Tongue (tissue), 2 donors: ENCODE measurements around the gene RREB1. TPM values are rescaled to one million over a fixed set of nuclear protein-coding genes. Genes with fewer than 3 reads are reported as not detected.

Experiments used
- DNase-seq: peaks from one replicate; pipeline ENCODE4 v3.0.0-alpha.2; 2015
- total RNA-seq: library from RNA; depleted of rRNA; stranded (reverse); fragments of >200 nt; gene quantifications from one replicate; pipeline ENCODE4 v1.2.3, GENCODE V29; 2014

Gene RREB1, protein sequence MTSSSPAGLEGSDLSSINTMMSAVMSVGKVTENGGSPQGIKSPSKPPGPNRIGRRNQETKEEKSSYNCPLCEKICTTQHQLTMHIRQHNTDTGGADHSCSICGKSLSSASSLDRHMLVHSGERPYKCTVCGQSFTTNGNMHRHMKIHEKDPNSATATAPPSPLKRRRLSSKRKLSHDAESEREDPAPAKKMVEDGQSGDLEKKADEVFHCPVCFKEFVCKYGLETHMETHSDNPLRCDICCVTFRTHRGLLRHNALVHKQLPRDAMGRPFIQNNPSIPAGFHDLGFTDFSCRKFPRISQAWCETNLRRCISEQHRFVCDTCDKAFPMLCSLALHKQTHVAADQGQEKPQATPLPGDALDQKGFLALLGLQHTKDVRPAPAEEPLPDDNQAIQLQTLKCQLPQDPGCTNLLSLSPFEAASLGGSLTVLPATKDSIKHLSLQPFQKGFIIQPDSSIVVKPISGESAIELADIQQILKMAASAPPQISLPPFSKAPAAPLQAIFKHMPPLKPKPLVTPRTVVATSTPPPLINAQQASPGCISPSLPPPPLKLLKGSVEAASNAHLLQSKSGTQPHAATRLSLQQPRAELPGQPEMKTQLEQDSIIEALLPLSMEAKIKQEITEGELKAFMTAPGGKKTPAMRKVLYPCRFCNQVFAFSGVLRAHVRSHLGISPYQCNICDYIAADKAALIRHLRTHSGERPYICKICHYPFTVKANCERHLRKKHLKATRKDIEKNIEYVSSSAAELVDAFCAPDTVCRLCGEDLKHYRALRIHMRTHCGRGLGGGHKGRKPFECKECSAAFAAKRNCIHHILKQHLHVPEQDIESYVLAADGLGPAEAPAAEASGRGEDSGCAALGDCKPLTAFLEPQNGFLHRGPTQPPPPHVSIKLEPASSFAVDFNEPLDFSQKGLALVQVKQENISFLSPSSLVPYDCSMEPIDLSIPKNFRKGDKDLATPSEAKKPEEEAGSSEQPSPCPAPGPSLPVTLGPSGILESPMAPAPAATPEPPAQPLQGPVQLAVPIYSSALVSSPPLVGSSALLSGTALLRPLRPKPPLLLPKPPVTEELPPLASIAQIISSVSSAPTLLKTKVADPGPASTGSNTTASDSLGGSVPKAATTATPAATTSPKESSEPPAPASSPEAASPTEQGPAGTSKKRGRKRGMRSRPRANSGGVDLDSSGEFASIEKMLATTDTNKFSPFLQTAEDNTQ (N-terminal part only)
- total RNA-seq = 44.7 TPM

DNA sequence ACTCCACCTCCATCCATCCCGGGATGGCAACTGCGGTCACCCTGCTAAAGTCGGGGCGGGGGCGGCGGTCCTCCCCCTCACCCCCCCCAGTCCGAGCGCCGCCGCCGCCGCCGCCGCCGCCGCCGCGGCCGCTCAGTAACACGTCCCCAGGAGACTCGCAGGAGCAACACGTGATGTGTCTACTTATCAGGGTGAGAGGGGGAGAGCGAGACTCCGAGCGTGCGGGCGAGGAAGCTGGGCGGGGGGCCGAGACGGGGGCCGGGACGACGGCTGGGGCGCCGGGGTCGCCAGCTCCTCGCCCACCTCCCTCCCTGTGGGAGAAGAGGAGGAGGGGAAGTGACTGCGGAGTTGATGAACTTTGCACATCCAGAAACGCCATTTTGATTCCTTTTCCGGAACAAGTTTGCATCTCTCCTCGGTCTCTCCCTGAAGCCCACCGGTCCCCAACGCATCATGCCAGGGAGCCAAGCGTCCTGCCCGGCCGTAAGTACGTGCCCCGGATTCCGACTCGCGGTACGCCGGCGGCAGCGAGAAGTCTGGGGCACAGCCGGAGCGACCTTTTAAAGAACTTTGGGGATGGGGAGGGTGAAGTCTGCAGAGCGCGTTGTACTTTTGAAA is at the start of gene RREB1:
RREB1 (plus strand) TSS at position 384 of the 618 bp plus-strand sequence. CDS start 73,951 bp downstream, outside the sequence.
- peak; percentile 76 for DNase-seq

DNA sequence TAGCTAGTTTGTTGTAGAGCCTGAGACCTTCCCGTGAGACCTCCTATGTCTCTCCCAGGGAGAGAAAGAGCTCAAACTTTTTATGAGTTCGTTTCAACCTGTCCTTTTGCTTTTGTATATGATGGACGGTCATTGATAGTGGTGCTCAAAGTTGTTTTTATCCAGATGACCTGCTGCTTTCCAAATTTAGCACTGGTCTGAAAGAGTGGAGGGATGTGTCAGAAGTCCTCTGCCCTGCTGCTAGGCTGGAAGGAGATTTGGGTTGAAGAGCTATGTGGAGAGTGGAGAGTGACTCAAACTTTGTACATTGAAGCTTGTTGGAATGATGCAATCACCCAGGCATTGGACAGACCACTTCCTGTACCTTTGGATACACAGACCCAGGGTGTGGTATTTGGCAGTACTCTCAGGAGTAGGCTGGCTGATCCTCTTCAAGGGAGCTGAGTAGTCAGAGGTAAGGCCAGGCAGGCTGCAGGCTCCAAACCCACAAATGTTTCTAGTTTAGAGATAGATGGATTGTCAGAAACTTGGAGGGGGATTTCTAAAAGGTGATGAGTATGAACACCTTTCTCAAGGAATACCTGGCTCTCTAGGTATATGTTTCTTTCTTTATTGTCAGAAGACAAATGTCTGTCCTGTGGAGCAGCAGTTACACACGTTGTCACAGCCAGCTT is 49.4 kb upstream of the RREB1 start:
- peak; percentile 31 for DNase-seq

DNA sequence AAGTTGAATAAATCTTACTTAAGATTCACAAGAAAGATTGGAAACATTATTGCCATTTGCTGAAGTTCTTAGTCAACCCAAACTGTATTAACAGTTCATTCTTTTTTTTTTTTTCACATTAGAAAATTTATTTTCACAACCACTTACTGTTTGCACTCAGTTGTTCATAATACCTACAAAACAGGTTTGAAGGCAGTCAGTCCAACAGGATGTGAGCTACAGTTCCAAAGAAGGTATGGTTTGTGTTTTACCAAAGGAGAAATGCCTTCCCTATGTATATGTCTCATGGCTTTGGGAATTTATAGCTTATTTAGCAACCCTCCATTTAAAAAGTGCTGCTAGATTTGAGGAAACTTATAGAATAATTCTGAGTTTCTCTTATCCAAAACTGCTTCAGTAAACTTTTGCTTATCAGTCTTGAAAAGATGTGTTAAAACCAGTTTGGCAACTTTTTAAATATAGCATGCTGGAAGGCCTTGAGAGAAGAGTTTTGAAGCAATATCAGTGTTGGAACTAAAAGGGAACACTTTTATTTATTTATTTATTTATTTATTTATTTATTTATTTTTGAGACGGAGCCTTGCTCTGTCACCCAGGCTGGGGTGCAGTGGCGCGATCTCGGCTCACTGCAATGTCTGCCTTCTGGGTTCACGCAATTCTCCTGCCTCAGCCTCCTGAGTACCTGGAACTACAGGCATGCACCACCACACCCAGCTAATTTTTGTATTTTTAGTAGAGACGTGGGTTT is 46.8 kb upstream of the RREB1 start:
- DNase-seq = no peak

DNA sequence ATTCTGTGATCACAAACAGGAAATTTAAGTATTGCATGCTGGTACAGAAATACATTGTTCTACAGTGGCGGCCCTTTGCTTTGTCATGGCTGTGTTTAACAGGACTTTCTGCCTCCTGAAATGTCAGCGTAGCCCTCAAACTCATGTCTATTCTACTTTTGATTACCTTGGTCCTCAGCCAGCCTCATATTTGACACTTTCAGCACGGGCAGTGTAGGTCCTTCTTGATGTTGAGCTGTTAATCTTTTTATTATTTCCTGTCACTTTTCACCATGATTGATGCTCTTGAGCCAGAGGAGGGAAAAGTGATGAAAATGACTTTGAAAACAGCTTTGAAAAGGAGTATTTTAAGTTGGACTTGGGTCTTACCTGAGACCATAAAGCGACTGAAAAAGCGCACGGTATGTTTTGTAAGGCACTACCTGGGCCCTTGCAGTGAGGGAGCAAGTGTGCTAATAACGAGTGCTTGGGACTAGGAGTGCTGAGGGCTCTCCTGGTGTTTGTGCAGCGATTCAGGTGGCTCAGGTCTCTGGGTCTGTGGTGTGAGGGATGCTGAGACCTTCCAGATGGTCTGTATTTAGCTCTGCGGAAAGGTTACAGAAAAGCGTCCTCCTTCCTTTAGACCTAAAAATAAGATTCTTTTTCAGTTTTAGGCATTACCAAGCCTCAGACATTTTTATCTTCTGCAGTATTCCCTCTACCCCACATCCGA is 45.2 kb upstream of the RREB1 start:
- no peak for DNase-seq

DNA sequence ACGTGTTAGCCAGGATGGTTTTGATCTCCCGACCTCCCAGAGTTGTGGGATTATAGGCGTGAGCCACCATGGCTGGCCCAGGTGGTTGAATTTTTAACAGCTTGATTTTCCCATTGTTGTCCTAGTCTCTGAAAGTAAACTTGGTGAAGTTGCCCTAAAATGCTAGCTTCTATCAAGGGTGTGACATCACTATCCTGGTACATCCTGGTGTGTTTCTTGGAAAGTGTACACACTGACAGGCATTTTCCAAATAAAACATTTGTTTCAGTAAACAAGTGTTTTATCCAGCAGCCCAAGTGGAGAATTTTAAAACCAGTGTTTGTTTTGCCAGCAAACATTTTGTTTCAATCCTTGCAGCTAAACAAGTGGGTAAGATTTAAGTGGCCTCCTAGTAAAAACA is 40.5 kb upstream of the RREB1 start:
- DNase-seq = no peak

DNA sequence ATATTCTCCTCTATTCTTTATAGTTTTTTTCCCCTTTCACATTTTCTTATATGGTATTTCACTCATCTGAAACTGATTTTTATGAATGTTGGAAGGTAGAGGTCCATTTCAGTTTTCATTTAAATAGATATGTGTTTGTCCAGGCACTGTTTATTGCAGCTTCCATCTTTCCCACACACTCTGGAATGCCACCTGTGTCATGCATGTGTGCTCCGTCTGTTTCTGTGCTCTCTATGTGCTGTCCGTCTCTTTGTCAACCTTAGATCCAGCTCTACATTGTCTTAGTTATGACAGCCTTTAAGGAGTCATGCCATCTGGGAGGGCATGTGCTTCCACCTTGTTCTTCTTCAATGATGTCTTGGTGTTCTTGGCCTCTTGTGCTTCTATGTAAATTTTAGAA is 36.4 kb upstream of the RREB1 start:
- no peak for DNase-seq

DNA sequence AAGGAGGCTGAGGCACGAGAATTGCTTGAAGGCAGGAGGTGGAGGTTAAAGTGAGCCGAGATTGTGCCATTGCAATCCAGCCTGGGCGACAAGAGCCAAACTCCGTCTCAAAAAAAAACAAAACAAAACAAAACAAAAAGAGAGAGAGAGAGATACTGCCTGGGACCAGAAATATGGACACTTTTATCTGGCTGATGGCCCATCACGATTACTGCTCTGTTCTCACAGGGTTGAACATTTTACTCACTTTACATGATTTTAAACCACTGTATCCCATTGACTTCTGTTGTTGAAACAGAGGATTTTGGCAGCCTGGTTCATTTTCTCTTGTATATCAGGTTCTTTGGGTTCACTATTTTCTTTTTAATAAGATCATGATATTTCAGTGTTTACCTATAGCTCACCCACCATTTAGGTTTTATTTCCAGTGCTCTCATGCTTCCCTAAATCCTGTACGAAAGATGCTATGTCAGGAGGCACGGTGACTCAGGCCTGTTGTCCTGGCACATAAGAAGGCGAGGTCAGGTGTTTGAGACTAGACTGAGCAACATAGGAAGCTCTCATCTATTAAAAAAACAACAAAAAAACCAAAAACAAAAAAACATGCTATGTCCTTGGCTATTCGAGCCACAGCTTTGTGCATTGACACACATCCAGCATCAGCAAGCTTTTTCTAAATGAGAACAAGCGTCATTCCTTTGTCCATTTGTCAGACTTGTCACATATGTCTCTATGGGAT is 34.5 kb upstream of the RREB1 start:
- no peak for DNase-seq

DNA sequence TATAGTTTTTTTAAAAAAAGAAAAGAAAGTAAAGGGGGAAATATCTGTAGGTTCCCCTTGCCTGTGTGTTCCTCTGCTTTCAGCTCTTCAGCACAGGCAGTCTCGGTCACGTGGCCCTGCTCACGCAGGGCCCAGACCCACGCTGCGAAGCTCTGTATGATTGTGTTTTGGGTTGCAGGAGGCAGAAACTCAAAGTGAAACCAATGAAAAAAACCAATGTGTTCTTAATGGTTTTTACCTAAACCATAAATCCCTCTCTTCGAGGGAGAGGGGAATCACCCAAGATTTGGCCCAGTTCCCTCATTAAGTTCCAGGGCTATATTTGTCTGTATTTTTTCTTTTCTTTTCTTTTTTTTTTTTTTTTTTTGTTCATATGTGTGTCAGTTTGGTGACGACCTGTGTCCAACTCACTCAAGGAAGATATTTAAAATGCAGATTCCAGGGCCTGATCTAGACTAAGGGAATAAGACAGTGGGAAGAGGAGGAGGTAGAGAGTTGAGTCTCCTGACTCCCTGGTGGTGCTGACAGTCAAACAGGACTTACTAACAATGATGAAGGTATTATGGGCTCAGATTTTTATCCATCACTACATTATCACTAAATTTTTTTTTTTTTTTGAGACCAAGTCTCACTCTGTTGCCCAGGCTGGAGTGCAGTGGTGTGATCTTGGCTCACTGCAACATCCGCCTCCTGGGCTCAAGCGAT is 33.8 kb upstream of the RREB1 start:
- no peak for DNase-seq

DNA sequence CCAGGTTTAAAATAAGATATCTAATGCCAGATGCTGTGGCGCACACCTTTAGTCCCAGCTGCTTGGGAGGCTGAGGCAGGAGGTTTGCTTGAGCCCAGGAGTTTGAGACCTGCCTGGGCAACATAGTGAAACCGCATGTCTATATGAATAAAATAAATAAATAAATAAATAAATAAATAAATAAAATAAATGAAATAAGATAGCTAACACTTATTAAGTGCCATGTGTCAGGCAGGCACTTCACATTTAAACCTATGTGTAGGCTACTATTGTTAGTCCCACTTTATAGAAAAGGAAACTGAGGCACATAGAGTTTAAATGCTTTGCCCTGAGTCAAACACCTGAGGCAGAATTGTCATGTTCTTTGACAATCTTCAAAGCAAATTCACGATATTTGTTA is 32.9 kb upstream of the RREB1 start:
- no peak for DNase-seq

DNA sequence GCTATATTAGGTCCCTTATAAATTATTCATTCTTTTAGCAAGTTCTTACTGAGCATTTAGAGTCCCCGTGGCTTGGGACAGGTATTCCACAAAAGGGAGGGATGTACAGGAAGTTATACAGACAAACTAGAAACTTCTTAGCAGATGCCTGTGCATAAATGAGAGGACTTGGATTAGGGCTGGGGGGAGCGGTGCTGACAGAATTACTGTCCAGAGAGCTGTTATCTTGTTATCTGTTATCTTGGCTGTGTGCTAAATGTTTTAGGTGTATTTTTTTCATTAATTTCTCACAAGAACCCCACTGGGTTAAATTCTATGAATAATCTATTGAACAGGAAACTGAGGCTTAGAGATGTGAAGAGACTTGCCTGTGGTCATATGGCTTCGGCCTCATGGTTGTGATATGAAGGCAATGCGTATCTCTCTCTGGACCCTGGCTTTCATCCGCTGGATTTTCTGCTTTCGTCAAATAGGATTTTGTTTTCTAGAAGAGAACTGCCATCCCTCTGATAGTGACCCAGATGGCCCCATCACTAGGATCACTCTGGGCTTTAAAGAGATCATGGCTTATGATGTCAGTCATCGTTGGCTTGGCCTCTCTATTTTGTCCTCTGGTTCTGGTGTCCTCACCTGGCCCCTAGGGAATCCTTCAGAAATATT is 32.3 kb upstream of the RREB1 start:
- no peak for DNase-seq

DNA sequence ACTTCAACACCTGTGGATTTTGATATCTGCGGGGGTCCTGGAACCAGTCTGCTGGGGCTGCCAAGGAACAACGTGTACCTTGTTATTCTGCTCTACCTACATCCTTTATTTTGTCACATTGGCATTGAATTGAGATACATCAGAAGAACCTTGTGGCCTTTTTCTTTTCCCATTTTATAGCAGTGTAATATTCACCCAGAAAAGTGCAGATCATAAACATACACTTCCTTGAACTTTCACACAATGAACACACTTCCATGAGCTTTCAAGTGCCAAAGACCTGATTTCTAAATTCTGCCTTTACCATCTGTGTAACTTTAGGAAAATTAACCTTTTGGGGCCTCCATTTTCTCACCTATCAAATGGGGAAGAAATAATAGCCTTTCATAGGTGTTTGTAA is 29.9 kb upstream of the RREB1 start:
- no peak for DNase-seq

DNA sequence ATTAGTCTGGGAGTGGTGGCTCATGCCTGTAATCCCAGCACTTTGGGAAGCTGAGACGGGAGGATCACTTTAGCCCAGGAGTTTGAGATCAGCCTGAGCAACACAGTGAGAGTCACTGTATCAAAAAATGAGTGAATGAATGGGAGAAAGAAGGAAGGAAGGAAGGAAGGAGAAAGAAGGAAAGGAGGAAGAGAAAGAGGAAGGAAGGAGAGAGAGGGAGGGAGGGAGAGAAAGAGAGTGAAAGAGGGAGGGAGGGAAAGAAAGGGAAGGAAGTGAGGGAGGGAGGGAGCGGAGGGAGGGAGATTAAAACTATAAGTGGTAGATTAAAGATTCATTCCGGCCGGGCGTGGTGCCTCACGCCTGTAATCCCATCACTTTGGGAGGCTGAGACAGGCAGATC is 28.9 kb upstream of the RREB1 start:
- DNase-seq = no peak

DNA sequence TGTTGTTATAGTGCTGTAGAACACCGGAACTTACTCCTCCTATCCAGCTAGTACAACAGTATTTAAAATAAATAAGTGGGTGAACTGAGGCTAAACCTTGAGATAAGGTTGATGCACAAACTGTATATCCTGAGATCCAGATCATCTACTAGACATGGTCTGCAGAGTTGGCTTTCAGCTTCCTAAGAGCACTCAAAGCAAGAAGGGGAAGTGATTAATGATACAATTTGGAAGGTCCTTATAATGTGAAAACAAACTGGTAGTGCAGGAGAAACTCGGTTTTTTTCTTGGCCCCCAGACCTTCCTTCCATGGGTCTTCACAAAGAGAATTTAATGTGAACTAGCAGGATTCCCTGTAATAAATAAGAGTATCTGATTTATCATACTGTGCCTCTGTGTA is 27.4 kb upstream of the RREB1 start:
- no peak for DNase-seq

DNA sequence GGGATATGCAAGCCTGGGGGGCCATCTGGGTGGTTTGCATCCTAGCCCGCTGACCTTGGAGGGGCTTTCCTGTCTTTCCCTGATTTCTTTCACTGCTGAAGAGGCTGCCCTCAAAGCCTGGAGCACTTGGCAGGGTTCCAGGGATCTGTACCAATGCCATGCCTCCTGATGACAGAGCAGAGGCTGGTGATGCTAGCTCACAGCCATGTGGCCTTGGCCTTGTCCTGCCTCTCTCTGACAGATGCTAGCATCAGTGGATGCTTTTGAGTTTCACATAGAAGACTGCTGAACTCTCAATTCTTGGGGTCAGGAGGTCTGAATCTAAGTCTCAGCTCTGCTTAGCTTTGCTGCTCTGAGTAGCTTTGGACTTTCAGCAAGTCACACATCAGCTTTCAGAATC is 21.9 kb upstream of the RREB1 start:
- DNase-seq = peak; percentile 71

DNA sequence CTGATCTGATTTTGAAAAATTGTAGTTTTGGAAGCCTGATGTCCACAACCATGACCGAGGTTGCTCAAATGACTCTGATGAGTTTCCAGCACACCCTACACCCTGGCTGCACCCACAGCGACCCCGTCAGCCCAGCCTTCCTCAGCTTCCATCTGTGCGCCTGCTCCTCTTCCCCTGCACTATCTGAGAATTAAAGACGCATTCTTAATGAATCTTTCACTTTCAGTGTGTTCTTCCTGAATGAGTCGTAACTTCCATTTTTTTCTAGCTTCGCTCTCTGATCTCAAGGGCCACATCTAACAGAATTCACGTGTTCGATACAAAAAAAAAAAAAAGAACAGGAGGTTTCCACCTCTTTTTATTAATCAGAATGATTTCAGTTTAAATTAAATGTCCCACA is 21.3 kb upstream of the RREB1 start:
- DNase-seq = no peak

DNA sequence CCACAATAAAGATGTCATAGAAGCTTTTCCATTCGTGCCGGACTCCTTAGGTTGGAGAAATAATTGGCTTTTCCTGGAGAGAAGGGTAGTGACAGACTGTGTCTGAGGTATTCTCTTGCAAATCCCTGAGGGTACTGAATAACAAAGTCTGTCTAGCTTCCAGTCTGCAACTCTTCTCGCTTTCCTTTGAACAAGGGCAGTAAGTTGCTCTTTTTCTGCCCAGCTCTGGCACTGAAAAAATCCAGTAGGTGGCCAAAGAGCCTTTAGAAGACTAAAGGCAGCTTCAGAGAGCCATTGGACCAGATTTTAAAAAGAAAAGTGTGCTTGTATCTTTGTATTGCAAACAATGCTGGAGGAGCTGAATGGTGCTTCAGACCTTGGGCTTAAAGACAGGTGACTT is 20.7 kb upstream of the RREB1 start:
- no peak for DNase-seq

DNA sequence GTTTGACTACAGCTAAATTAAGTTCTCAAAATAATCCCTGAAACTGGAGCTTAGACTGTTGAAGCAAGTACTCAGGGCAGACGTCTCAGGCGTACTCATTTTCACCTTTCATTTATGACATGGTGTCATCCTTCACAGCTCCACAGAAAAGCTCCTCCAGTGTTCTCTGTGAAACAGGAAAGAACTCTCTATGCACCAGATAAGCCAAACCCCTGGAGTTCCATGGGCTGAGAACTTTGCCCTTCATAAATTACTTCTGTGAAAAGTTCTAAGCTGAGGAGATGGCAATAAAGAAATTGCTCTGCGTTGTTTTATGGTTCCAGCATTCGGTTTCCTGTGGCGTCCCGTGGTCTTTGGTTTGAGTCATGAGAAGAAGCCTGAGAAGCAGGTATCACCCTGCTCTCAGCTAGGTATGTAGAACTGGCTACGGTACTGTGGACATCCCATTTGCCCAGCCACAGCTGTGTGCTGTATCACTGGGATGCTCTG is 20.2 kb upstream of the RREB1 start:
- DNase-seq = no peak

DNA sequence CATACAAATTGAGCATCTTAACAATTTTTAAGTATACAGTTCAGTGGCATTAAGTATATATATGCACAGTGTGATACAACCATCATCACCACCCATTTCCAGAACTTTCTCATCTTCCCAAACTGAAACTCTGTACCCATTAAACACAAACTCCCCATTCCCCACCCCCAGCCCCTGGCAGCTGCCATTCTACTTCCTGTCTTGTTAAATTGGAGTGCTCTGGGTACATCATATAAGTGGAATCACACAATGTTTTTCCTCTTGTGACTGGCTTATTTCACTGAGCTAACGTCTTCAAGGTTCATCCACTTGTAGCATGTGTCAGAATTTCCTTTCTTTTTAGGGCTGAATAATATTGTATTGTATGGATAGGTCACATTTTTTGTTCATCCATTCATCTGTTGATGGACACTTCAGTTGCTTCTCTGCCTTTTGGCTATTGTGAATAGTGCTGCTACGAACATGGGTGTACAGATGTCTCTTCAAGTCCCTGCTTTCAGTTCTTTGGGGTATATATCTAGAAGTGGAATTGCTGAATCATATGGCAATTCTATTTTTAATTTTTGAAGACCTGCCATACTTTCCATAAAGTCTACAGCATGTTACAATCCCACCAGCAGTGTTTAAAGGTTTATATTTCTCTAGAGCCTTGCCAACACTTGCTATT is 19.6 kb upstream of the RREB1 start:
- no peak for DNase-seq
